HG03354 (cell line): Measurements from ENCODE around the gene GYG1.

Experiments
- ATAC-seq: cut with Tn5 transposase; IDR thresholded peaks from one replicate; pipeline ENCODE4 v1.9.1; 2021; ENCODE audit warnings: mild to moderate bottlenecking; ENCODE audit not compliant: unreplicated experiment, poor library complexity, severe bottlenecking

The GYG1 gene

GRCh38 chr3:148991219-148992026 is at the start of gene GYG1:
GYG1 (plus strand) TSS chr3:148991540; CDS start chr3:148991641, 101 bp downstream.
- ATAC-seq = peak; percentile 82

- peak; percentile 99 for ATAC-seq
These were observed 47.7 kb upstream of the GYG1 start for GRCh38 chr3:148943506-148944205.

DNA sequence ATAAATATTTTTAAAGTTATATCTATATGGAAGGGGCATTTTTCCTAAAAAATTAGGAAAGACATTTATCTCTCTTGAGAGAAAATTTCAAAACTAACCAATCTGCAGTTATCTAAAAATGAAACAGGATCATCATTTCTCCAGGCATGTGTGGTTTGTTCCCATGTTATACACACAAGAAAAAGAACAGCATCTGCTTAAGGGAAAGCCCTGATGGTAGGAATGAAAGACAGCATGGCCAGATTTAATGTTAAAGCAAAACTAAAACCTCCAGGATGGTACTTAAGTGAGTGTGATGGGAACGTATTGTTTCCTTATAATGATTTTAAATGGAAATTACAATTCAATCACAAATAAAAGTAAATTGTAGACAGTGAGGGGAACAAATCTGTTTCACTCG is 46.2 kb upstream of the GYG1 start:
- no peak for ATAC-seq

- ATAC-seq = no peak
These were observed 42.3 kb upstream of the GYG1 start for GRCh38 chr3:148948913-148949657.

DNA sequence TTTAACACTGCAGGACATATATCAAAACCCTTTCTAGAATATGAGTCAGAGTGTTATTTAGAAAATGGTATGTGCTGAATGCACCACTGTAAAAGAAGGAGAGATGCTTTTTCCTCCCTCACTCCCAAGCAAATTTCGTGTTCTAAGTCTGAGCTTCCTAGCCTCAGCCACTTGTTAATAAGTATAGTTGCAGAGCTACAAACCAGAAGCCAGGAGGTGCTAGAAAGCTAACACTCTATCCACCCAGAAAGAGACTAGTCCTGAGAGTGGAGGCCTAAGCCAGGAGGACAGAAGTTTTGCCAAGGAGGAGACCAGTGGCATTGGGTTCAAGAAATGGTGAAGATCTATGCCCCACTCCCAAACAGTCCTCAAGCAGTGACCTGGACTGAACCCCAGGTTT is 40.5 kb upstream of the GYG1 start:
- ATAC-seq = peak; percentile 66

DNA sequence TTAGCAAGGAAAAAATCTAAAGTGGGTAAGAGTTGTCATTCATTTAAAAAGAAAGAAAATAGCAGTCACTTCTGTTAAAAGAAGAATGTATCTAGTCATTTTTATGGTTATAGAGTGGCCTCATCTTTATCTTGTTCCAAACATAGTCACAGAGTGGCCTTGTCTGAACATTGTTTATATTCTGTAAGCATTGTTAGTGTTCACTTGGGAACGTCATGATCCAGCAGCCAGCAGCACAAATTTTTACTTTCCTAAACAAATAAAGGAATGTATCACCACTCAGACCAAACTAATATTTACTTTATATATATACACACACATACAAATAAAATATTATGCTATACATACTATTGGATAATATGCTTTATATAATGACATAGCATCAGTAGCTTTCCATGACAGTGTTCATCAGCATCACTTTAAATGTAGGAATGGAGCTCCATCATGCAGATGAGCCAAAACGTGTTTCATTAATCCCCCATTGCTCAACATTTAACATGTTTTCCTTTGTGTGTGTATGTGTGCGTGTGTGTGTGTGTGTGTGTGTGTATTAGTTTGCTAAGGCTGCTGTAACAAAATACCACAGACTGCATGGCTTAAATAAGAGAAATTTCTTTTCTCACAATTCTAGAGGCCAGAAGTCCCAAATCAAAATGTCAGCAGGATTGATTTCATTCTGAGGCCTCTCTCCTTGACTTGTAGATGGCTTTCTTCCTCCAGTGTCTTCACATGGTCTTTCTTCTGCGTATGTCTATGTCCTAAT is 39.6 kb upstream of the GYG1 start:
- ATAC-seq = no peak

DNA sequence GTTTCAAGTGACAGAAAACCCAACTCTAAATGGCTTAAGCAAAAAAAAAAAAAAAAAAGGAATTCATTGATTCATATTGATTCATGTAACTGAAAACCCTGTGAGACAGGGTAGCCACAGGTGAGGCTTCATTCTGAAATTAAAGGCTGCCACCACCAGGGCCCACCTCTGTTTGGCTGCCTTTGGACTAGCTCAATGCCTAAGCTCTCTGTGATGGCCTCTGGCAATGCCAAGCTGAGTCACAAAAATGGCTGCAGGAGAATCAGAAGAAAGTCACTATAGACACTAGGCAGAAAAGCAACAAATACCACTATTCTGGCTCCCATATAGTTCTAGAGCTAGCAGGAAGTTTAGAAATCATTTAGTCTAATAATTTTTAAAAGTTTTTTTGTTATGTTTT is 38.2 kb upstream of the GYG1 start:
- no peak for ATAC-seq

- no peak for ATAC-seq
These were observed 36.4 kb upstream of the GYG1 start for GRCh38 chr3:148954981-148955380.

- peak; percentile 42 for ATAC-seq
These were observed 35.6 kb upstream of the GYG1 start for GRCh38 chr3:148955544-148956346.

GRCh38 chr3:148957586-148957985 is 33.8 kb upstream of the GYG1 start:
- no peak for ATAC-seq

GRCh38 chr3:148958696-148959095 is 32.6 kb upstream of the GYG1 start:
- no peak for ATAC-seq

GRCh38 chr3:148962513-148962912 is 28.8 kb upstream of the GYG1 start:
- ATAC-seq = no peak

DNA sequence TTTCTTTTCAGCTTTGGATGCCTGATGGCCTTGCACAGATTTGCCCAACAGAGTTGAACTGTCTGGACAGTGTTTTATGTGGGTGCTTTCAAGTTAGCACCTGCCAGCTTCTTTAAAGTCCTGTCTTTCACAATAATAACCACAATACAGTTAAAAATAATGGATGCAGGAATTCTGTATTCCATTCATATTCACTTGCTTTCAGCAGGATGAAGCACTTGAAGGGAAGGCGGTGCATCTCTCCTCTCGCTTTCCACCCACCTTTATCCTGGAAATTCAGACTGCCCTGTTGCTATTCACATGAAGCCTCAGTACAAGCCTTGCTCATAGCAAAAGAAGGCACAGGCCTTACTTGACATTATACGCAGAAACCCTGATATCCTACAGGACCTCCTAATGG is 26.5 kb upstream of the GYG1 start:
- ATAC-seq = no peak

DNA sequence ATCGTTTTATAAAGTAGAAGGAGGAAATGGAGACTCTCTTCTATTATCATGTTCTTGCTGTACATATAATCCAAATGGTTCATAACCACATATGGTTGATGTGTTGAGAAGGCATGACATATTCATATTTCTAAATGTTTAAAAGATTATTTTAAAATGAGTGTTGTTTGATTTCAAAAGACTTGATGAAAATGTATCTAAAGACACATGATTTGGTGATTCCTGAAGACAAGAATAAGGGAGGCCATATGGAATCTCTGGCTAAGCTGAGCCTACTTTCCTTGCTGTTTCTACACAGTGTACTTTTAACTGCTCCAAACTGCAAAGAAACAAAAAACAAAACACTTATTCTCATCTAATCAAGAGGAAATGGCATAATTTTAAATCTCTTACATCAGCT is 23.0 kb upstream of the GYG1 start:
- ATAC-seq = no peak

DNA sequence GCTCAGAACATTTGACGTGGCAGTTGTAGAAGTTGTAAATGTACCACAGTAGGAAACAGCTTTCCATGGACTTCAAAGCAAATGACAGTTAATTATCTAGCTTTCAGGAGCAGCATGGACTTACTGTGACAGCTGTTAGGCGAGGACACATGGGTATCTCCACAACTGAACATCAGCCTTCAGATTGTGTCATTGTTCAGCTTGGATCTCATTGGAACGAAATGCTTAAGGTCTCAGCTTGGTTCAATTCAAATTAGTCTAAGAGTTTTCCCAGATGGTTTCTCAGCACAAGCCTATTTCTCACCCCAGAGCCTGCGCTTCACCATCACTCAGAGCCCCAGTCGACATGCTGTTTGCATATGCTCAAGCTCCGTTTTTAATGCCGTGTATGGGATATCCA is 21.1 kb upstream of the GYG1 start:
- ATAC-seq = no peak

DNA sequence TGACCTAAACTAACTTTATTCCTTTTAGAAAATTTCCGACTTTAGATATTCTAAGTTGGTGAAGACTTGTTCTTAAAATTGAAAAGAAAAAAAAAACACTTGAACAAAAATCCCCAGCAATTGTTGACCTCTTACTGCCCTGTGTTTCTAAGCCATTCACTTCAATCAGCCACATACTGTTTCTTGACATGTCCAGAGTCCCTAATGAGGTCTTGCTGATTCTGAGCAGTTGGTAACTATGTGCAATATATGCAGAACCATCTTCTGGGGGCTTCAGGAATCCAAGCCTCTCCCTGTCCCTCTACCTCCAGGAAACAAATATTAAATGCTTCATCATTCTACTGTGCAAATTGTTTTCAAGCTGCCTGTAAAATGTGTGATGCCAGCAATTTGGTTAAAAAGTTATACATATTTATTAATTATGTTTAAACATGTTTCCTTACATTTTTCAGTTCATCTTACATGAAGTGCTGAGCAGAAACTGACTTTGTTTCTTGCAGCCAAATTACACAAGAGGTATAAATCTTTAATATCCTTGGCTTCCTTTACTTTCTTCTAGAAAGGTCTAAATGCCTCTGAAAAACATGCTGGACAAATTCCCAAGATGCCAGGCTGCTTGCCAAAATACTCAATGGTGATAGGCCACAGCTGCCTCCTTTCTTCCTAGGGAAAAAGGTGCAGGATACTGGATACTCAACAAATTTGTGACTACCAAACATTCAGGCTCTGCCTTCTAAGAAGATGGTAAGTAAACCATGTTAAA is 19.8 kb upstream of the GYG1 start:
- no peak for ATAC-seq

- peak; percentile 83 for ATAC-seq
These were observed 16.6 kb upstream of the GYG1 start for GRCh38 chr3:148974726-148975125.

GRCh38 chr3:148975248-148975647 is 16.1 kb upstream of the GYG1 start:
- ATAC-seq = no peak
